Measurements from ENCODE around the gene MIGA1.
"Not testable (repeated sequence)": the region's sequence is repeated elsewhere in the genome, so short reads cannot be mapped to it uniquely, and the experiment has no call there.

Gene MIGA1, protein sequence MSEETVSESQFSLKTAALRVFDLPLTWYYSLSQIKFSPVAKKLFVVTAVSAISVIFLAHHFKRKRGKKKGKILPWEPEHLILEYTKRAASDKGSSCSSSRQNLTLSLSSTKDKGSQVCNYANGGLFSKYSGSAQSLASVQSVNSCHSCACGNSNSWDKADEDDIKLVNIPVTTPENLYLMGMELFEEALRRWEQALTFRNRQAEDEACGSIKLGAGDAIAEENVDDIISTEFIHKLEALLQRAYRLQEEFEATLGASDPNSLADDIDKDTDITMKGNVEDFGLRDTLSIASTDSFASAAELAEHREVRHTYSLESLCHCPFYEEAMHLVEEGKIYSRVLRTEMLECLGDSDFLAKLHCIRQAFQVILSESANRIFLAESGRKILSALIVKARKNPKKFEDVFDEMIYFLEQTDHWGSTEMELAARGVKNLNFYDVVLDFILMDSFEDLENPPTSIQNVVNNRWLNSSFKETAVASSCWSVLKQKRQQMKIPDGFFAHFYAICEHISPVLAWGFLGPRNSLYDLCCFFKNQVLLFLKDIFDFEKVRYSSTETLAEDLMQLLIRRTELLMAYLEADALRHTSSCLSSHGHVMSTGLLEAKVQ

DNA sequence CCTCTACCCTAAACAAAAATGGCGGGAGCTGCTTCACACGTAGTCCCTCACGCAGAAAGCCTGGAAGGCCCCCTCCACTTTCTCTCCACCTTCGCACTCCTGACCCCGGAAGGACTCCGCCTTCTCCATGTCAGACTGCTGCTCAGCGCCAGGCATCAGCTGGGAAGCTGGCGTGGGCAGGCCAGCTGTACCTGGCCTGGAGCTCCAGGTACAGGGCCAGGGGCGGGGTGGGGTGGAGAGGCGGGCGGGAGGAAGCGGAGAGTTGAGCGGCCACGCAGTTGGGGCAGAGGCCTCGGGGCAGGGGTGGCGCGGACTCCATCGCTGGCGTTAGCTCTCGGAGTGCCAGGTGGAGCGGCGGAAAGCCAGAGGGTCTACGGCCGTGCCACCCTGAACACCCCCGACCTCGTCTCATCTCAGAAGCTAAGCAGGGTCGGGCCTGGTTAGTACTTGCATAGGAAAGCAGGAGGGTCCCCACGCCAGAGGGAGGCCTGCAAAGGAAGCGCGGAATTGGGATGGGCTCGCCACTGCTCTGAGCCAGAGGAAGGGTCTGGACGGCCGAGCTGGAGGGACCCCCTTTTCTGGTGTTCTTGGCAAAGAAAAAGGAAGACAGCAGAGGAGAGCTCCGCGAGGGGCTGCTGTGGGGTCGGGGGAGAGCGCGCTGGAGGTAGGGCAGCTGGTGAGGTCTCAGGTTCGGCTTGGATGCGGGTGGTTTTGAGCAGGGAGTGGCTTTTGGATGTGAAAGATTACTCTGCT lies at the start of gene MIGA1:
Gene MIGA1 (plus strand): TSS at position 121 of the 753 bp plus-strand sequence. CDS start 3,604 bp downstream, outside the sequence.
- ChIA-PET CTCF (interaction anchor here (0.8 to 1.8 kb wide), 5 partner anchors 8 to 35 kb away, joined by 3 to 7 read pairs (median 4); no protein-coding TSS in a partner anchor), POLR2A (interaction anchor here (0.7 to 1.0 kb wide), 4 partner anchors 10 to 252 kb away, joined by 3 to 7 read pairs (median 5); partner anchors contain the start of genes DNAJB4 and FUBP1)
- peak; percentile 88 for DNase-seq (ENCODE audit: extremely low spot score)
- TF ChIP-seq CTCF (IDR thresholded peaks at IDR 0.05; ENCODE audit: control extremely low read depth, extremely low read depth, low read depth, missing control alignments) = no peak

GRCh38 chr1:77732090-77732489 lies 47.4 kb upstream of the MIGA1 start:
- TF ChIP-seq CTCF (IDR thresholded peaks at IDR 0.05; ENCODE audit: control extremely low read depth, extremely low read depth, low read depth, missing control alignments) = no peak
- ChIA-PET CTCF (interaction anchor here (1.1 to 2.4 kb wide), 2 partner anchors 11 to 18 kb away, joined by 3 to 6 read pairs; no protein-coding TSS in a partner anchor), POLR2A (no interaction called here)
- no peak for DNase-seq (ENCODE audit: extremely low spot score)

DNA sequence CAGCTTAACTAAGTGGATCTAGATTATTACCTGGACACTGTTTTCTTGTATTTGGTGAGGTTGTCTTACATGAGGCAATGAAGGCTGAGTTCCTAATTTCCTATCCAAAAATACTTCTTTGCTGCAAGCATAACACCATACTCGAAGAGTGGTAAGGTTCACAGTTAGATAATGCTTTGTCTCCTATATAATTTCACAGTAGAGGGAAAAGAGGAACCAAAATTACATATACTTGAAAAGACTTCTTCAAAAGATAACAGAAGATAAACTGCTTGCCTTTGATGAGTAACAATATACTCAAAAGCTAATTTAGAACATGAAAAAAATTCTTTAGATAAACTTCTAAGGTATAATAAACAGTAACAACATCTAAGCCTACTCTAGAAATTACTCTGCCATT lies 40.2 kb upstream of the MIGA1 start:
- CTCF ChIA-PET = interaction anchor here (0.8 to 1.6 kb wide), 5 partner anchors 11 to 139 kb away, joined by 3 to 5 read pairs (median 3); no protein-coding TSS in a partner anchor
- TF ChIP-seq CTCF (IDR thresholded peaks at IDR 0.05; ENCODE audit: control extremely low read depth, extremely low read depth, low read depth, missing control alignments) = no peak
- no peak for DNase-seq (ENCODE audit: extremely low spot score)
- POLR2A ChIA-PET = no interaction called here

DNA sequence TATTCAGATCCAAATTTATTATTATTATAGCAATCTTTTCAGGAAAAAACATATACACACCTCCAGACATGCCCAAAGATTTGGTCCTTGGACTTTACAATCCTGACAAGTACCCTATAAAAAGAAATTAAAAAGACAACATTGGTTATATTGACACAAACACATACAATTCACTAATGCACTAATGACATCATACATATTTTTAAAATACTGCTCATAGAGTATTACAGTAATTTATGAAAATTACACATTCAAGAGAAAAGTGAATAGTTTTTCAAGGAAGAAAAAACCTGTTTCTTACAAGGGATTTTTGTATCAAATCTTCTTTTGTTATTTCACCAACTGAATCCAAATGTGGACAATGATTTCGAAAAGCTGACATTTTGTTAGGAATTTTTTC lies 38.1 kb upstream of the MIGA1 start:
- TF ChIP-seq CTCF (IDR thresholded peaks at IDR 0.05; ENCODE audit: control extremely low read depth, extremely low read depth, low read depth, missing control alignments) = no peak
- CTCF ChIA-PET = no interaction called here
- POLR2A ChIA-PET = no interaction called here
- no peak for DNase-seq (ENCODE audit: extremely low spot score)

- DNase-seq (ENCODE audit: extremely low spot score) = no peak
- no peak for TF ChIP-seq CTCF (IDR thresholded peaks at IDR 0.05; ENCODE audit: control extremely low read depth, extremely low read depth, low read depth, missing control alignments)
- ChIA-PET POLR2A (no interaction called here), CTCF (interaction anchor here (1.0 to 1.1 kb wide), 2 partner anchors 13 to 58 kb away, joined by 3 read pairs; no protein-coding TSS in a partner anchor)
These were observed 37.4 kb upstream of the MIGA1 start for GRCh38 chr1:77742011-77742555.

DNA sequence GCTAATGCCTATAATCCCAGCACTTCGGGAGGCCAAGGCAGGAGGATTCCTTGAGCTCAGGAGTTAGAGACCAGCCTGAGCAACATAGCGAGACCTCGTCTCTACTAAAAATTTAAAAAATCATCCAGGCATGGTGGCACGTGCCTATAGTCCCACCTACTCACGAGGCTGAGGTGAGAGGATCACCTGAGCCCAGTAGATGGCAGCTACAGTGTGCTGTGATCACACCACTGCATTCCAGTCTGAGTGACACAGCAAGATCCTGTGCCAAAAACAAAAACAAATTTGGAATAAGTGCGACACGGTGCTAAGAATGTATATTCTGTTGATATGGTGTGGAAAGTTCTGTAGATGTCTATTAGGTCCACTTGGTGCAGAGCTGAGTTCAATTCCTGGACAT lies 34.9 kb upstream of the MIGA1 start:
- CTCF ChIA-PET = interaction anchor here (1.2 to 1.3 kb wide), 2 partner anchors 9 to 10 kb away, joined by 3 to 5 read pairs; no protein-coding TSS in a partner anchor
- POLR2A ChIA-PET = no interaction called here
- no peak for TF ChIP-seq CTCF (IDR thresholded peaks at IDR 0.05; ENCODE audit: control extremely low read depth, extremely low read depth, low read depth, missing control alignments)
- no peak for DNase-seq (ENCODE audit: extremely low spot score)

DNA sequence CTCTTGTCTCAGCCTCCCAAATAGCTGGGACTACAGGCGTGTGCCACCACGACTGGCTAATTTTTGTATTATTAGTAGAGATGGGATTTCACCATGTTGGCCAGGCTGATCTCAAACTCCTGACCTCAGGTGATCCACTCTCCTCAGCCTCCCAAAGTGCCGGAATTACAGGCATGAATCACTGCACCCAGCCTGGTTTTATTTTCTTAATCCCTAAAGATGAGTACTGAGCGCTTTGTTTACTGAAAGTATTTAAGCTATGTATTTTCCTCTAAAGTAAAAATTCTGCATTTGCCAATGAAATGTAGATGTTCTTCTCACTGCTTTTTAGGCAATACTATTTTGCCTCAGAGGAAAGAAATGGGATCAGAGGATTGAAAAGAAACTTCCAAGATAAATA lies 30.0 kb upstream of the MIGA1 start:
- POLR2A ChIA-PET; DNase-seq (ENCODE audit: extremely low spot score): not testable (repeated sequence)
- CTCF ChIA-PET = interaction anchor here (1.0 to 1.2 kb wide), 2 partner anchors 10 to 66 kb away, joined by 3 to 4 read pairs; no protein-coding TSS in a partner anchor
